Measurements from ENCODE around the gene SULT1B1. TPM values are rescaled to one million over a fixed set of nuclear protein-coding genes. Genes with fewer than 3 reads are reported as not detected.
A peak's percentile ranks its signal among the peaks of the same experiment; 100 is the strongest.

Gene SULT1B1
- total RNA-seq = under 1 TPM; 0.10 to 0.30 (median 0.18) TPM

DNA sequence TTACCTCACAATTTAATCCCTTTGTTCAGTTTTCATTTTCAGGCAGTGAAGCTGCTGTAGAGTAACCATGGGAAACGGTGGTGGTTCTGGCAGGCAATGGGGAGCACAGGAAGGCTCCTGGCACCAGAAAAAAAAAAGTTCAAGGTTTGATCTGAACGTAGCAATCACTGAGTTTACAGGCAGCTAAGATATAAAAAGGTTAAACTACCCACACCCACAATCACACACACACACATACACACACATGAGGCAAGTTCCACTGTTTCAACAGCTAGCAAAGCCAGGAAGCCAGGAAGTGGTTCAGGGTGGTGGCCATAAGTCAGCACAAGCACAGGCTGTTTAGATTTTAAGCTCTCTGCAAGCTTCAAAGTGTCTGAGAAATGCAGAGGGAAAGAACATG lies at the start of gene SULT1B1:
TSS of gene SULT1B1 (minus strand) at position 166 of the 400 bp plus-strand sequence. CDS start 5,403 bp downstream, outside the sequence.
- no peak within 1 kb of the TSS for H3K4me3 ChIP-seq (ENCODE audit: low read depth, poor library complexity, severe bottlenecking)
- intact Hi-C loops (cut with DNase I; ENCODE audit: low total_unique reads) = no loop called here
- peak in 1 of 2 donors; percentile 35 for DNase-seq (ENCODE audit: low spot score in 2 of 2)
- WGBS, 2 donors = 0 to 12% methylated on average over 2 of the region's 2 CpGs
- TF ChIP-seq, protein P1, sequence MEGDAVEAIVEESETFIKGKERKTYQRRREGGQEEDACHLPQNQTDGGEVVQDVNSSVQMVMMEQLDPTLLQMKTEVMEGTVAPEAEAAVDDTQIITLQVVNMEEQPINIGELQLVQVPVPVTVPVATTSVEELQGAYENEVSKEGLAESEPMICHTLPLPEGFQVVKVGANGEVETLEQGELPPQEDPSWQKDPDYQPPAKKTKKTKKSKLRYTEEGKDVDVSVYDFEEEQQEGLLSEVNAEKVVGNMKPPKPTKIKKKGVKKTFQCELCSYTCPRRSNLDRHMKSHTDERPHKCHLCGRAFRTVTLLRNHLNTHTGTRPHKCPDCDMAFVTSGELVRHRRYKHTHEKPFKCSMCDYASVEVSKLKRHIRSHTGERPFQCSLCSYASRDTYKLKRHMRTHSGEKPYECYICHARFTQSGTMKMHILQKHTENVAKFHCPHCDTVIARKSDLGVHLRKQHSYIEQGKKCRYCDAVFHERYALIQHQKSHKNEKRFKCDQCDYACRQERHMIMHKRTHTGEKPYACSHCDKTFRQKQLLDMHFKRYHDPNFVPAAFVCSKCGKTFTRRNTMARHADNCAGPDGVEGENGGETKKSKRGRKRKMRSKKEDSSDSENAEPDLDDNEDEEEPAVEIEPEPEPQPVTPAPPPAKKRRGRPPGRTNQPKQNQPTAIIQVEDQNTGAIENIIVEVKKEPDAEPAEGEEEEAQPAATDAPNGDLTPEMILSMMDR (IDR thresholded peaks at IDR 0.05) = no peak
- no peak for TF ChIP-seq POLR2A (IDR thresholded peaks at IDR 0.05)

DNA sequence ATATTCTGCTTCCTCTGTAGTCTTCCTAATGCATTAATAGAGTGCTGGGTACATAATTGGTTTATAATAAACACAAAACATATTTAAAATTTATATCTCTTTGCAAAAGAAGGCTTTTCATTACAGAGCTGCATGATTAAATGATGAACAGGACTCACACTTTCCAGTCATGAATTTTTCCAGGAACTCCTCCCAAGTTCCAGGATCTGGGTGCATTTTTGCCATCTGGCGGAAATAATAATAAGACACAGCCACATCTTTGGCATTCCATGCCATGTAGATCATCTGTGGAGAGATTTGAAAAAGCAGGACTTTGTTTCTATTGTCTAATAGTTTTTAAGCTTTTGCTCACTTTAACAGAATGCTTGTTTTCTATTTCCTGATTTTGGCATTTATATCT lies 40.2 kb upstream of the SULT1B1 start:
- 59 to 64% methylated on average over 1 of the region's 1 CpG for WGBS, 2 donors
- TF ChIP-seq POLR2A (IDR thresholded peaks at IDR 0.05) = no peak
- TF ChIP-seq, protein P1 (IDR thresholded peaks at IDR 0.05) = no peak
- H3K4me3 ChIP-seq (ENCODE audit: low read depth, poor library complexity, severe bottlenecking) = no peak overlapping the region
- no peak for DNase-seq (ENCODE audit: low spot score in 2 of 2)
- intact Hi-C loops (cut with DNase I; ENCODE audit: low total_unique reads) = no loop called here

DNA sequence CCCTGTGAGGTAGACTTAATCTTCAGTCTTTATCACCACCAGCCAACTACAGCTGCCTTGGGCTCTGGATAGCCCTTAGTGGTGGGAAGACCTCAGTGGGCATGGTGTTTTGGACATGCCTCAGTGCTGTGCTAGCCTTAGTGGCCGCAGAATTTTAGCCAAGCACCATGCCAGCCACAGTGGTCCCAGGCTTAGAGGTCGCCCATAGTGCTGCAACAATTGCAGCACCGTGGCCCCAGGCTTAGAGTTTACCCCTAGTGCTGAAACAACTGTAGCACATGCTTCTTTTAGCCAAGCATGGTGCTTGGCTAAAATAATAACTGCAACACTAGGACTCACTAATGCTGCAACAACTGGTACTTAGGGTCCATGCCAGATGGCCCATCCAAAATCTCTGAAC lies 38.9 kb upstream of the SULT1B1 start:
- 96 to 98% methylated on average over 3 of the region's 3 CpGs for WGBS, 2 donors
- intact Hi-C loops (cut with DNase I; ENCODE audit: low total_unique reads) = no loop called here
- no peak overlapping the region for H3K4me3 ChIP-seq (ENCODE audit: low read depth, poor library complexity, severe bottlenecking)
- no peak for DNase-seq (ENCODE audit: low spot score in 2 of 2)
- TF ChIP-seq, protein P1 (IDR thresholded peaks at IDR 0.05) = no peak
- no peak for TF ChIP-seq POLR2A (IDR thresholded peaks at IDR 0.05)

GRCh38 chr4:69793732-69794131 lies 33.3 kb upstream of the SULT1B1 start:
- H3K4me3 ChIP-seq (ENCODE audit: low read depth, poor library complexity, severe bottlenecking) = no peak overlapping the region
- intact Hi-C loops (cut with DNase I; ENCODE audit: low total_unique reads) = no loop called here
- TF ChIP-seq, protein P1 (IDR thresholded peaks at IDR 0.05) = no peak
- no peak for TF ChIP-seq POLR2A (IDR thresholded peaks at IDR 0.05)
- no peak for DNase-seq (ENCODE audit: low spot score in 2 of 2)

DNA sequence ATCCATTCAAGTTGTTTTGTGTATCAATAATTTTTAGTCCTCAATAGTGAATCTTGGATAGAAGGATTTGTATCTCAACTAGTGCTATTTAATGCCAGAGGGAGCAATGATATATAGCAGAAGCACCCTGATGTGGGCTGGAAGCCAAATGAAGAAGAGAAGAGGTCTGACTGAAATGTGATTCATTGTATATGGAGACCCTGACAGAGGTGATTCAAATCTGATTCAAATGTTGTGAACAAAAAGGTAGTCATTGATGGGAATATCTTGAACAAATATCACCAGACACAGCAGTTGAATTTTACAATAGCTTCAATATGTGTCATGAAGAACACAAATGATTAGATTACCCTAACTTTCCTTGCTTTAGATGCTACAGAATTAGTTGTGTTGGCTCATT lies 27.5 kb upstream of the SULT1B1 start:
- H3K4me3 ChIP-seq (ENCODE audit: low read depth, poor library complexity, severe bottlenecking) = no peak overlapping the region
- intact Hi-C loops (cut with DNase I; ENCODE audit: low total_unique reads) = no loop called here
- TF ChIP-seq, protein P1 (IDR thresholded peaks at IDR 0.05) = no peak
- TF ChIP-seq POLR2A (IDR thresholded peaks at IDR 0.05) = no peak
- DNase-seq (ENCODE audit: low spot score in 2 of 2) = no peak

DNA sequence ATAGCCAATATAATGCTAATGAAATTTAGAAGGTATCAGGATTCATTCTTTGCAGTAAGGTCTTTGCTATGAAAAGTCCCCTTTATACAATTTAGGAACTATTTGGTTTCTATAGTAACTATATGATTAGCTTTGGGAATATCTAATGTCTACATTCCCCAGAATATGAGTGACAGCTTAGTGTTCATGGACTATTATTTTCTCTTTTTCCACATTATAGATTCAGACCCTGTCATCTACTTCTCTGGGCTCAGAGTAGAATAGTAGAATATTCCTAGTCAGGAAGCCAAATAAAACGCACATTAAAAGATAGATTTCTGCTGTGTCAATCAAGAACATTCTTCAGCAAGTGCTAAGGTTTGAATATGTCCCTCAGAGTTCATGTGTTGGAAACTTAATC lies 26.1 kb upstream of the SULT1B1 start:
- intact Hi-C loops (cut with DNase I; ENCODE audit: low total_unique reads) = no loop called here
- no peak for DNase-seq (ENCODE audit: low spot score in 2 of 2)
- no peak overlapping the region for H3K4me3 ChIP-seq (ENCODE audit: low read depth, poor library complexity, severe bottlenecking)
- 85 to 91% methylated on average over 1 of the region's 1 CpG for WGBS, 2 donors
- TF ChIP-seq, protein P1 (IDR thresholded peaks at IDR 0.05) = no peak
- no peak for TF ChIP-seq POLR2A (IDR thresholded peaks at IDR 0.05)
